Ascending aorta (tissue), 2 donors: ENCODE results near the gene RNF5. TPM values are rescaled to one million over a fixed set of nuclear protein-coding genes. Genes with fewer than 3 reads are reported as not detected.
"Not testable (repeated sequence)": the region's sequence is repeated elsewhere in the genome, so short reads cannot be mapped to it uniquely, and the experiment has no call there.

ENCODE experiments used
- DNase-seq, 2 donors: peaks; one replicate each; pipeline ENCODE4 v3.0.0-alpha.2; 2019; ENCODE audit warnings: low spot score in 2 of 2
- H3K27ac ChIP-seq, 2 donors: fragments of 200-600 bp; sonication (generic); one replicate each; pipeline ENCODE4 v1.5.1; 2016 to 2017; ENCODE audit warnings: mild to moderate bottlenecking in 1 of 2
- H3K27me3 ChIP-seq: fragments of 200-600 bp; sonication (generic); one replicate; pipeline ENCODE4 v1.5.1; 2017
- H3K36me3 ChIP-seq, 2 donors: fragments of 200-600 bp; sonication (generic); one replicate each; pipeline ENCODE4 v1.5.1; 2016
- H3K4me1 ChIP-seq, 2 donors: fragments of 200-600 bp; sonication (generic); one replicate each; pipeline ENCODE4 v1.5.1; 2016 to 2017; ENCODE audit warnings: mild to moderate bottlenecking in 1 of 2
- H3K4me3 ChIP-seq, 2 donors: fragments of 200-600 bp; sonication (generic); one replicate each; pipeline ENCODE4 v1.5.1; 2016 to 2017; ENCODE audit warnings: mild to moderate bottlenecking in 1 of 2
- H3K9me3 ChIP-seq, 2 donors: fragments of 200-600 bp; sonication (generic); one replicate each; pipeline ENCODE4 v1.5.1; 2016
- intact Hi-C: fragments of 100-400 bp; cut with DNase I; formaldehyde crosslinking; loops from one replicate; pipeline ENCODE4 v1.15.1; 2023
- total RNA-seq: library from RNA; depleted of rRNA; stranded (reverse); fragments of >200 nt; gene quantifications from one replicate; pipeline ENCODE4 v1.1.0, GENCODE V29; 2016
- TF ChIP-seq, protein P1 (sequence below), 3 experiments: fragments of 200-600 bp in 2 of 3; fragments of 450-650 bp in 1 of 3; sonication (generic) in 2 of 3; IDR thresholded peaks; one replicate each; pipeline ENCODE4 v1.5.1; 2016 to 2019; ENCODE audit warnings: antibody characterized with exemption in 3 of 3, mild to moderate bottlenecking in 1 of 3, moderate library complexity in 1 of 3

RNF5 gene
- total RNA-seq, 1 donor from 2014 or later, result 73.0 TPM

- intact Hi-C loops, result loop anchor here (10.0 kb wide), 1 partner anchor 638 kb away; the partner anchor contains the start of genes ATP6V1G2, DDX39B and NFKBIL1
These were observed 4.8 kb downstream of the RNF5 start for GRCh38 chr6:32183030-32183429.

GRCh38 chr6:32183483-32184083 is 5.4 kb downstream of the RNF5 start:
- TF ChIP-seq, protein P1, sequence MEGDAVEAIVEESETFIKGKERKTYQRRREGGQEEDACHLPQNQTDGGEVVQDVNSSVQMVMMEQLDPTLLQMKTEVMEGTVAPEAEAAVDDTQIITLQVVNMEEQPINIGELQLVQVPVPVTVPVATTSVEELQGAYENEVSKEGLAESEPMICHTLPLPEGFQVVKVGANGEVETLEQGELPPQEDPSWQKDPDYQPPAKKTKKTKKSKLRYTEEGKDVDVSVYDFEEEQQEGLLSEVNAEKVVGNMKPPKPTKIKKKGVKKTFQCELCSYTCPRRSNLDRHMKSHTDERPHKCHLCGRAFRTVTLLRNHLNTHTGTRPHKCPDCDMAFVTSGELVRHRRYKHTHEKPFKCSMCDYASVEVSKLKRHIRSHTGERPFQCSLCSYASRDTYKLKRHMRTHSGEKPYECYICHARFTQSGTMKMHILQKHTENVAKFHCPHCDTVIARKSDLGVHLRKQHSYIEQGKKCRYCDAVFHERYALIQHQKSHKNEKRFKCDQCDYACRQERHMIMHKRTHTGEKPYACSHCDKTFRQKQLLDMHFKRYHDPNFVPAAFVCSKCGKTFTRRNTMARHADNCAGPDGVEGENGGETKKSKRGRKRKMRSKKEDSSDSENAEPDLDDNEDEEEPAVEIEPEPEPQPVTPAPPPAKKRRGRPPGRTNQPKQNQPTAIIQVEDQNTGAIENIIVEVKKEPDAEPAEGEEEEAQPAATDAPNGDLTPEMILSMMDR (IDR thresholded peaks at IDR 0.05), result no peak
- no peaks in the 10 kb centered on the region for H3K9me3 ChIP-seq
- intact Hi-C loops, result loop anchor here (10.0 kb wide), 1 partner anchor 639 kb away; the partner anchor contains the start of genes ATP6V1G2, DDX39B and NFKBIL1
- DNase-seq, result no peak
- H3K27ac ChIP-seq, result peak overlapping the region; percentile 20 to 77
- H3K36me3 ChIP-seq, result peaks cover 44 to 48% of the 10 kb centered on the region in 2 donors
- H3K4me1 ChIP-seq, result peaks cover 3 to 20% of the 10 kb centered on the region in 2 donors
- no peaks in the 10 kb centered on the region for H3K27me3 ChIP-seq
- no peak overlapping the region for H3K4me3 ChIP-seq

More at GRCh38 chr6:32183030-32183429, 4.8 kb downstream of the RNF5 start:
- H3K27ac ChIP-seq, result peak overlapping the region; percentile 13 to 27
- peaks cover 44 to 46% of the 10 kb centered on the region in 2 donors for H3K36me3 ChIP-seq
- peaks cover 3 to 15% of the 10 kb centered on the region in 2 donors for H3K4me1 ChIP-seq
- no peak overlapping the region for H3K4me3 ChIP-seq
- no peak for DNase-seq
- TF ChIP-seq, protein P1 (IDR thresholded peaks at IDR 0.05), result no peak
- no peaks in the 10 kb centered on the region for H3K9me3 ChIP-seq
- no peaks in the 10 kb centered on the region for H3K27me3 ChIP-seq

- TF ChIP-seq, protein P1 (IDR thresholded peaks at IDR 0.05), result no peak
- no peak for DNase-seq
- intact Hi-C loops, result loop anchor here (10.0 kb wide), 1 partner anchor 639 kb away; the partner anchor contains the start of genes ATP6V1G2, DDX39B and NFKBIL1
- peak within 1 kb of the TSS; percentile 59 to 77 for H3K27ac ChIP-seq
- no peak within 1 kb of the TSS for H3K4me3 ChIP-seq
- no peaks in the 10 kb centered on the region for H3K27me3 ChIP-seq
- H3K9me3 ChIP-seq, result no peaks in the 10 kb centered on the region
- peaks cover 1 to 19% of the 10 kb centered on the region in 2 donors for H3K4me1 ChIP-seq
- peaks cover 44 to 48% of the 10 kb centered on the region in 2 donors for H3K36me3 ChIP-seq
These were observed 6.0 kb downstream of the RNF5 start, which contains the start of gene AGER for GRCh38 chr6:32184084-32184640. Gene AGER, minus strand, starts transcription at chr6:32184253. Its CDS starts 31 bp downstream, at chr6:32184222.

GRCh38 chr6:32185681-32186131 is 7.5 kb downstream of the RNF5 start:
- Histone ChIP-seq H3K27ac (peak overlapping the region; percentile 70 to 99), H3K4me1 (peaks cover 2 to 16% of the 10 kb centered on the region in 2 donors), H3K36me3 (peaks cover 38 to 40% of the 10 kb centered on the region in 2 donors)
- H3K9me3 ChIP-seq, H3K4me3 ChIP-seq, H3K27me3 ChIP-seq: not testable (repeated sequence)
- intact Hi-C loops, result loop anchor here (10.0 kb wide), 1 partner anchor 641 kb away; the partner anchor contains the start of genes ATP6V1G2, DDX39B and NFKBIL1
- peak; percentile 77 to 94 for DNase-seq

DNA sequence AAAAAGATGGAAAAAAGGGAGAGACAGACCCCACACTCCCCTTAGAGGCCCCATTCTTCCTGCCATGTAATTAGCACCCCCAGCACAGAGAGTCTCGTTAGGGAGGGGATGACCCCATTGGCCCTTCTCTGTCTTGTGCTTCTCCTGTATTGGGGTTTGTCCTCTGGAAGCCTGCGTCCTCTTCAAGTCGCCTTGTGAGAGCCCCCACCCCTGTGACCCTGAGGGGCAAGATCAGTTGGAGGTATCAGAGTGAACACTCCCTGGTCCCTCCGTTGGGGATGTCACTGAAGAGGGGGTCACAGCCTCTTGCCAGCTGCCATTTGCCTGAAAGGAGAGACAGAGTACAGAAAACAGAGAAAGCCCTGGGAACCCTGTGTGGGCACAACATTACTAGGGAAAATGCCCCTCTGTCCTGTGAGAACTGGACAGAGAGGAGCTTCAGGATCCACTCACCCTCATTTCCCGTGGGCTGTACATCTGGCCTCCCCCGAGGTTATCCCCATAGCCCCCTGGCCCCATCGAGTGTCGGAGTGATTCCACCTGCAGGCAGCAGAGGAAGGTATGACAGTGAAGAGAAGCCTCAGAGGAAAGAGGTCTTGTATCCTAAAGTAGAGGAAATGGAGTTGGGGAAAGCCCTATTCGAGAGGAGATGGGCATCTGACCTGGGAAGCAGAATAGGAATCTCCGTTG is 8.1 kb downstream of the RNF5 start:
- peak overlapping the region; percentile 70 to 99 for H3K27ac ChIP-seq
- peaks cover 34% of the 10 kb centered on the region in 2 donors for H3K36me3 ChIP-seq
- not testable (repeated sequence) for H3K9me3 ChIP-seq, H3K27me3 ChIP-seq, DNase-seq, H3K4me3 ChIP-seq
- peaks cover 5 to 22% of the 10 kb centered on the region in 2 donors for H3K4me1 ChIP-seq
- intact Hi-C loops, result loop anchor here (10.0 kb wide), 1 partner anchor 641 kb away; the partner anchor contains the start of genes ATP6V1G2, DDX39B and NFKBIL1

- Histone ChIP-seq H3K36me3 (peaks cover 25 to 31% of the 10 kb centered on the region in 2 donors), H3K4me1 (peaks cover 5 to 25% of the 10 kb centered on the region in 2 donors), H3K27me3 (no peaks in the 10 kb centered on the region), H3K4me3 (no peak overlapping the region), H3K27ac (peak overlapping the region; percentile 70 to 99), H3K9me3 (no peaks in the 10 kb centered on the region)
- intact Hi-C loops, result loop anchor here (10.0 kb wide), 1 partner anchor 642 kb away; the partner anchor contains the start of genes ATP6V1G2, DDX39B and NFKBIL1
- TF ChIP-seq, protein P1 (IDR thresholded peaks at IDR 0.05), result no peak
- DNase-seq, result no peak
These were observed 9.0 kb downstream of the RNF5 start for GRCh38 chr6:32187009-32187709.

GRCh38 chr6:32187725-32188380 is 9.6 kb downstream of the RNF5 start:
- H3K27ac ChIP-seq, result peak overlapping the region; percentile 80 to 99
- peaks cover 5 to 25% of the 10 kb centered on the region in 2 donors for H3K4me1 ChIP-seq
- intact Hi-C loops, result loop anchor here (10.0 kb wide), 1 partner anchor 643 kb away; the partner anchor contains the start of genes ATP6V1G2, DDX39B and NFKBIL1
- not testable (repeated sequence) for H3K27me3 ChIP-seq, H3K9me3 ChIP-seq, DNase-seq
- H3K36me3 ChIP-seq, result peaks cover 19 to 24% of the 10 kb centered on the region in 2 donors
- H3K4me3 ChIP-seq, result peak overlapping the region; percentile 67 to 98
